ENCODE data around the gene SCML2. TPM values are rescaled to one million over a fixed set of nuclear protein-coding genes. Genes with fewer than 3 reads are reported as not detected.

The SCML2 gene
- total RNA-seq, 1 donor from 2014 or later: 3.0 TPM

DNA sequence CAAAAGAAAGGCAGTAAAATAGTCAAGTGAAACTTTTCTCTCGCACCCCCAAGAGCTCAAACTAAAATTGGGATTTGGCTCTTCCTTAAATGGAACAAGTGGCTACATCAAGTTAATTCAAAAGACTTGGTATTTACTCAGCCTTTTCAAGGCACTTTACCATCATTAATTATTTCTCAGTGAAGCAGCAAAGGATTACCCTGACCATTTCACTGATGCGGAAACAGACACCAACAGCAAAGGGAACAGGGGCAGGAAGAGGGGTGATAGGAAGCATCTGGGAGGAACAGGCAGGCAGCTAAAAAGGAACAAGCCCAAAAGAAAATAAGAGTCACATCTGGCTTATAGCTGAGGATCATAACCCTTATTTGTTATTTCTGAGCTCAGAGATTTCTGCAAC, 2.7 kb downstream of the SCML2 start:
- Mint-ChIP-seq H3K9me3 (ENCODE audit: low read depth) (no peaks in the 10 kb centered on the region), H3K27ac (ENCODE audit: unreplicated experiment) (no peak overlapping the region), H3K36me3 (ENCODE audit: low read depth) (no peaks in the 10 kb centered on the region), H3K4me1 (ENCODE audit: low read depth) (peaks cover 8% of the 10 kb centered on the region), H3K4me3 (ENCODE audit: unreplicated experiment) (no peak overlapping the region), H3K27me3 (ENCODE audit: low read depth) (no peaks in the 10 kb centered on the region)
- DNase-seq (ENCODE audit: low spot score): no peak
- TF ChIP-seq, protein P1, sequence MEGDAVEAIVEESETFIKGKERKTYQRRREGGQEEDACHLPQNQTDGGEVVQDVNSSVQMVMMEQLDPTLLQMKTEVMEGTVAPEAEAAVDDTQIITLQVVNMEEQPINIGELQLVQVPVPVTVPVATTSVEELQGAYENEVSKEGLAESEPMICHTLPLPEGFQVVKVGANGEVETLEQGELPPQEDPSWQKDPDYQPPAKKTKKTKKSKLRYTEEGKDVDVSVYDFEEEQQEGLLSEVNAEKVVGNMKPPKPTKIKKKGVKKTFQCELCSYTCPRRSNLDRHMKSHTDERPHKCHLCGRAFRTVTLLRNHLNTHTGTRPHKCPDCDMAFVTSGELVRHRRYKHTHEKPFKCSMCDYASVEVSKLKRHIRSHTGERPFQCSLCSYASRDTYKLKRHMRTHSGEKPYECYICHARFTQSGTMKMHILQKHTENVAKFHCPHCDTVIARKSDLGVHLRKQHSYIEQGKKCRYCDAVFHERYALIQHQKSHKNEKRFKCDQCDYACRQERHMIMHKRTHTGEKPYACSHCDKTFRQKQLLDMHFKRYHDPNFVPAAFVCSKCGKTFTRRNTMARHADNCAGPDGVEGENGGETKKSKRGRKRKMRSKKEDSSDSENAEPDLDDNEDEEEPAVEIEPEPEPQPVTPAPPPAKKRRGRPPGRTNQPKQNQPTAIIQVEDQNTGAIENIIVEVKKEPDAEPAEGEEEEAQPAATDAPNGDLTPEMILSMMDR (IDR thresholded peaks at IDR 0.05): no peak

DNA sequence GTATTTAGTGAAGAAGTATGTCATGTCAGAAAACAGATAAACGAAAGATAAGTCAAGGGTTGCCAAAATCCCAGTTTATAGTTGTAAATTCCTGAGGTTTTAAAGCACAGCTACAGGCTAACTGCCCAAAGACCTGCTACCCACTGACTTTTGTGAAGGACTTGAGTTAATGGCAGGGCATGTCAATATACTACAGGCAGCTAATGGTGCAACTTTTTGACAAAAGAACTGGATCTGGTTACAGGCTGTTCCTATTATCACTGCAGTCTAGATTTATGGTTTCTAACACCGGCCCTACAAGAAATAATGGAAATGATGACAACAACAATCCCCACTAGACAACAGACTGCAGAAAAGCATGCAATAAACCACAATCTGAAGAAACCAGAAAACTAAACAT, 6.4 kb downstream of the SCML2 start:
- Mint-ChIP-seq H3K4me3 (ENCODE audit: unreplicated experiment) (no peak overlapping the region), H3K4me1 (ENCODE audit: low read depth) (no peaks in the 10 kb centered on the region), H3K9me3 (ENCODE audit: low read depth) (peaks cover 3% of the 10 kb centered on the region), H3K36me3 (ENCODE audit: low read depth) (no peaks in the 10 kb centered on the region), H3K27ac (ENCODE audit: unreplicated experiment) (no peak overlapping the region), H3K27me3 (ENCODE audit: low read depth) (no peaks in the 10 kb centered on the region)
- TF ChIP-seq, protein P1 (IDR thresholded peaks at IDR 0.05): no peak
- no peak for DNase-seq (ENCODE audit: low spot score)

DNA sequence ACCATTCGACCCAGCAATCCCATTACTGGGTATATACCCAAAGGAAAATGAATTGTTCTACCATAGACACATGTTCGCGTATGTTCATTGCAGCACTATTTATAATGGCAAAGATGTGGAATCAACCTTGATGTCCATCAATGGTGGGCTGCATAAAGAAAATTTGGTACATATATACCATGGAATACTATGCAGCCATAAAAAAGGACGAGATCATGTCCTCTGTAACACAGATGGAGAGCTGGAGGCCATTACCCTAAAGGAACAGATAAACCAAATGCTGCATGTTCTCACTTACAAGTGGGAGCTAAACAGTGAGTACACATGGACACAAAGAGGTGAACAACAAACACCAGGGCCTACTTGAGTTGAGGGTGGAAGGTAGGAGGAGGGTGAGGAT, 45.1 kb downstream of the SCML2 start:
- H3K36me3 Mint-ChIP-seq (ENCODE audit: low read depth): no peaks in the 10 kb centered on the region
- no peak overlapping the region for H3K27ac Mint-ChIP-seq (ENCODE audit: unreplicated experiment)
- no peaks in the 10 kb centered on the region for H3K4me1 Mint-ChIP-seq (ENCODE audit: low read depth)
- no peak for DNase-seq (ENCODE audit: low spot score)
- TF ChIP-seq, protein P1 (IDR thresholded peaks at IDR 0.05): no peak
- peaks cover 9% of the 10 kb centered on the region for H3K9me3 Mint-ChIP-seq (ENCODE audit: low read depth)
- H3K4me3 Mint-ChIP-seq (ENCODE audit: unreplicated experiment): no peak overlapping the region
- H3K27me3 Mint-ChIP-seq (ENCODE audit: low read depth): no peaks in the 10 kb centered on the region

DNA sequence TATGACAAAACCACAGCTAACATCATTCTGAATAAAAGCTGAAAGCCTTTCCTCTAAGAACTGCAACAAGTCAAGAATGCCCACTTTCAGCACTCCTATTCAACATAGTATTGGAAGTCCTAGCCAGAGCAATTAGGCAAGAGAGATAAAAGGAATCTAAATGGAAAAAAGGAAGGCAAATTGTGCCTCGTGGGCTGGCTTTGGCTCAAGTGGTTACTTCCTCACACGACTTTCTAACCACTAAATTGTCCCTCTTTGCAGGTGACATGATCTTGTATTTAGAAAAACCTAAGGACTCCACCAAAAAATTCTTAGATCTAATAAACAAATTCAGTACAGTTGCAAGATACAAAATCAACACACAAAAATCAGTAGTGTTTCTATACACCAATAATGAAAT, 57.2 kb downstream of the SCML2 start:
- peaks cover 29% of the 10 kb centered on the region for H3K9me3 Mint-ChIP-seq (ENCODE audit: low read depth)
- H3K4me1 Mint-ChIP-seq (ENCODE audit: low read depth): no peaks in the 10 kb centered on the region
- TF ChIP-seq, protein P1 (IDR thresholded peaks at IDR 0.05): no peak
- H3K36me3 Mint-ChIP-seq (ENCODE audit: low read depth): no peaks in the 10 kb centered on the region
- no peak overlapping the region for H3K4me3 Mint-ChIP-seq (ENCODE audit: unreplicated experiment)
- no peak for DNase-seq (ENCODE audit: low spot score)
- H3K27me3 Mint-ChIP-seq (ENCODE audit: low read depth): no peaks in the 10 kb centered on the region
- H3K27ac Mint-ChIP-seq (ENCODE audit: unreplicated experiment): no peak overlapping the region

DNA sequence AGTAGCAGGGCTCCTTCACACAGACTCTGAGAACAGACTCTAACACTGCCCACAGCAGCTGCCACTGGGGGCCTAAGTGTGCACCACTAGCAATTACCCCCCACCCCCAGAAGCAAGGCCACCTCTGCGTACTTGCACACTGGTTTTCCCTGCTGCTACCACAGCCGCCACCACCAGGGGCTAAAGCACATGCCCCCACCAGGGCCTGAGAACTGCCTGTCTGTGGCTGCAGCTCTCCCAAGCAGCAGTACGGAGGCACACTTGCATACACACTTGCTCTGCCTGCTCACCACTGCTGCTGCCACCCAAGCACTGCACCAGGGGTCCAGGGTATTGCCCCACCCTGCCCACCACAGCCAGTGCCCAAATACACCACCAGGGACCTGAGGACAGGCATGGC, 59.6 kb downstream of the SCML2 start:
- no peaks in the 10 kb centered on the region for H3K27me3 Mint-ChIP-seq (ENCODE audit: low read depth)

More for the DNA sequence above, 59.6 kb downstream of the SCML2 start:
- Mint-ChIP-seq H3K4me3 (ENCODE audit: unreplicated experiment) (no peak overlapping the region), H3K9me3 (ENCODE audit: low read depth) (peaks cover 29% of the 10 kb centered on the region), H3K4me1 (ENCODE audit: low read depth) (peaks cover 12% of the 10 kb centered on the region), H3K27ac (ENCODE audit: unreplicated experiment) (no peak overlapping the region), H3K36me3 (ENCODE audit: low read depth) (no peaks in the 10 kb centered on the region)
- TF ChIP-seq, protein P1 (IDR thresholded peaks at IDR 0.05): no peak
- no peak for DNase-seq (ENCODE audit: low spot score)
